KMS-11 (cell line): ENCODE measurements around the gene SLC11A1.

Source experiments
- H2AFZ ChIP-seq: fragments of 200-600 bp; sonication (generic); 2 replicates; pipeline ENCODE4 v1.6.1; 2016; ENCODE audit warnings: antibody characterized with exemption, mixed run types, low read depth
- H3K27ac ChIP-seq: fragments of 200-600 bp; sonication (generic); 2 replicates; pipeline ENCODE4 v1.6.1; 2016; ENCODE audit warnings: mild to moderate bottlenecking, mixed run types
- H3K27me3 ChIP-seq: fragments of 200-600 bp; sonication (generic); 2 replicates; pipeline ENCODE4 v1.6.1; 2017; ENCODE audit warnings: mild to moderate bottlenecking, low read depth, mixed run types, moderate library complexity; ENCODE audit not compliant: insufficient read depth
- H3K36me3 ChIP-seq: fragments of 200-600 bp; sonication (generic); 2 replicates; pipeline ENCODE4 v1.6.1; 2017; ENCODE audit warnings: mild to moderate bottlenecking, mixed run types; ENCODE audit not compliant: insufficient read depth
- H3K4me1 ChIP-seq: fragments of 200-600 bp; sonication (generic); 2 replicates; pipeline ENCODE4 v1.6.1; 2016; ENCODE audit warnings: mild to moderate bottlenecking, low read depth, mixed run types; ENCODE audit not compliant: poor library complexity, severe bottlenecking
- H3K4me2 ChIP-seq: fragments of 200-600 bp; sonication (generic); 2 replicates; pipeline ENCODE4 v1.7.0; 2016; ENCODE audit warnings: mild to moderate bottlenecking, mixed run types
- H3K4me3 ChIP-seq: fragments of 200-600 bp; sonication (generic); IDR thresholded peaks from 2 replicates; pipeline ENCODE4 v1.6.1; 2017; ENCODE audit warnings: low read depth, low read length, mixed read lengths; ENCODE audit not compliant: insufficient read depth
- H3K79me2 ChIP-seq: fragments of 200-600 bp; sonication (generic); 2 replicates; pipeline ENCODE4 v1.6.1; 2016; ENCODE audit warnings: low read depth, mixed run types; ENCODE audit not compliant: insufficient read depth
- H3K9ac ChIP-seq: fragments of 200-600 bp; sonication (generic); 2 replicates; pipeline ENCODE4 v1.6.1; 2016; ENCODE audit warnings: mild to moderate bottlenecking, mixed run types
- H4K20me1 ChIP-seq: fragments of 200-600 bp; sonication (generic); 2 replicates; pipeline ENCODE4 v1.6.1; 2016; ENCODE audit warnings: mild to moderate bottlenecking, mixed run types; ENCODE audit not compliant: insufficient read depth
- CTCF ChIP-seq: fragments of 200-600 bp; sonication (generic); conservative IDR thresholded peaks from 2 replicates; pipeline ENCODE4 v1.6.1; 2017; ENCODE audit warnings: low read depth, mild to moderate bottlenecking, antibody characterized with exemption, low read length, moderate library complexity, mixed read lengths

Gene SLC11A1

DNA sequence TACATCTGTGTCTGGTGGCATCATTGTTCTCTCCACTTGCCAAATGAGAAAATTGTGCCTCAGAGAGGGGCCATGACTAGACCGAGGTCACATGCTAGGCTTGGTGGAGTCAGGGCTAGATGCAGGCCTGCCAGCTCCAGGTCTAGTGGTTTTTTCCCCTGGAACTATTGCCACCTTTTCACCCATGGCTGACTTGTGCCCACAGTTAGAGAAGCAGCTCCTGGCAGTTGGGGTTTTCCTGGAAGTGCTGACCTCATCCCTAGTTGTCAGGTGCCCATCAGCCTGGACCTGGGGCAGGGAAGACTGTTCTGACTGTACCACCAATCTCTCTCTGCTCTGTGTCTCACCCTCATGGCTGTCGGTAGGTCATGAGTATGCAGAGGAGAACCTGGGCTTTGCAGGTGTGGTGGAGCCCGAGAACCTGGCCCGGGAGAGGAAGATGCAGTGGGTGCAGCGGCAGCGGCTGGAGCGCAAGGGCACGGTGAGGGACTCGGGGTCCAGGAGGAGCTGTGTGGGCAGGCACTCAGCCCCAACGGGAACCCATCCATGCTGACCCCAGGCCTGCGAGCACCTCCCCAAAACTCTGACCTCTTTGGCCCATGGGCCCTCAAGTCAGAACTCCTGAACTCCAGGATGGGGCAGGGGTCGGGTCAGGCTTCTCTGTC lies 37.9 kb upstream of the SLC11A1 start:
- Histone ChIP-seq H3K4me1 (no peaks in the 10 kb centered on the region), H3K36me3 (no peaks in the 10 kb centered on the region), H3K9ac (no peak overlapping the region), H3K27ac (no peak overlapping the region), H3K4me2 (no peak overlapping the region), H3K4me3 (no peak overlapping the region), H3K27me3 (no peaks in the 10 kb centered on the region), H4K20me1 (no peaks in the 10 kb centered on the region), H2AFZ (no peak overlapping the region), H3K79me2 (no peaks in the 10 kb centered on the region)
- no peak for TF ChIP-seq CTCF

GRCh38 chr2:218344755-218345417 lies 37.2 kb upstream of the SLC11A1 start:
- no peaks in the 10 kb centered on the region for H3K4me1 ChIP-seq
- H3K36me3 ChIP-seq, result no peaks in the 10 kb centered on the region
- H2AFZ ChIP-seq, result no peak overlapping the region
- no peak for TF ChIP-seq CTCF
- H3K4me3 ChIP-seq, result no peak overlapping the region
- H3K27ac ChIP-seq, result no peak overlapping the region
- no peak overlapping the region for H3K4me2 ChIP-seq
- no peaks in the 10 kb centered on the region for H3K27me3 ChIP-seq
- no peaks in the 10 kb centered on the region for H4K20me1 ChIP-seq
- H3K9ac ChIP-seq, result no peak overlapping the region
- no peaks in the 10 kb centered on the region for H3K79me2 ChIP-seq

GRCh38 chr2:218345491-218346236 lies 36.4 kb upstream of the SLC11A1 start:
- Histone ChIP-seq H3K9ac (no peak overlapping the region), H4K20me1 (no peaks in the 10 kb centered on the region), H3K27ac (no peak overlapping the region), H3K79me2 (no peaks in the 10 kb centered on the region), H3K4me1 (no peaks in the 10 kb centered on the region), H3K36me3 (no peaks in the 10 kb centered on the region), H3K4me2 (no peak overlapping the region), H3K4me3 (no peak overlapping the region), H2AFZ (no peak overlapping the region), H3K27me3 (no peaks in the 10 kb centered on the region)
- no peak for TF ChIP-seq CTCF

DNA sequence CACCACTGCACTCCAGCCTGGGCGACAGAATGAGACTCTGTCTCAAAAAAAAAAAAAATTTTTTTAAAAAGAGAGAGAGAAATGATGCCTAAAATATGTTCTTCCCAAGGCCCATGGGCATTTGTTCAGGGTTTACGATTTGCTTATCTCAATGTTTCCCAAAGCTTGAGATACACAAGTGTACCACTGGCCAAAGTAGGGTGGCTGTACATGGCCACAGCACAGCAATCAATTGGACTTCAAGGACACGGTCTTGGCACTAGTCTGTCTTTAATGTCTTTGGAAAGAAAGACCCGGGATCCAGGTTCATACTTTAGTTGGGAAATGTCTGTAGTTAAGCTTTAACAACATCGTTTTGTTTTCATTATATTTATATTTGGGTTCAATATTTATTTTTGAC lies 34.9 kb upstream of the SLC11A1 start:
- Histone ChIP-seq H3K4me1 (no peaks in the 10 kb centered on the region), H3K4me2 (no peak overlapping the region), H3K79me2 (no peaks in the 10 kb centered on the region), H2AFZ (no peak overlapping the region), H3K27me3 (no peaks in the 10 kb centered on the region), H3K27ac (no peak overlapping the region), H3K4me3 (no peak overlapping the region), H4K20me1 (no peaks in the 10 kb centered on the region), H3K36me3 (no peaks in the 10 kb centered on the region), H3K9ac (no peak overlapping the region)
- TF ChIP-seq CTCF, result no peak
